Naive thymus-derived CD4-positive, alpha-beta T cell (primary cell): Measurements from ENCODE around the gene SLC19A1. TPM values are rescaled to one million over a fixed set of nuclear protein-coding genes. Genes with fewer than 3 reads are reported as not detected.

ENCODE experiments used
- ATAC-seq: fragments of 150-1000 bp; cut with Tn5 transposase; 2 replicates; pipeline ENCODE4 v1.10.0; 2021; ENCODE audit warnings: mild to moderate bottlenecking, moderate library complexity
- CTCF ChIA-PET: fragments of 350-600 bp; sonication (Branson Sonifier 250); formaldehyde crosslinking; loops from one replicate; lab custom pipeline; 2021; ENCODE audit warnings: antibody characterized with exemption; lab: Charles Lee
- POLR2A ChIA-PET: fragments of 350-600 bp; sonication (Branson Sonifier 250); formaldehyde crosslinking; loops from one replicate; lab custom pipeline; 2021; ENCODE audit warnings: antibody characterized with exemption, inconsistent platforms; lab: Charles Lee
- DNase-seq, 9 donors: peaks; one replicate each; pipeline versions ENCODE4 v3.0.0 to v3.0.0-alpha.2; 2020 to 2022; ENCODE audit warnings: mixed read lengths in 1 of 9
- H3K27ac ChIP-seq: one replicate; pipeline ENCODE4 v1.7.0; 2013; ENCODE audit warnings: mild to moderate bottlenecking, low read depth, low read length, moderate library complexity
- H3K27me3 ChIP-seq, 2 donors: one replicate each; pipeline ENCODE4 v1.7.0; 2013; ENCODE audit warnings: low read length in 2 of 2, mild to moderate bottlenecking in 2 of 2, moderate library complexity in 2 of 2; ENCODE audit not compliant: control insufficient read depth in 2 of 2, insufficient read depth in 2 of 2
- H3K36me3 ChIP-seq, 3 experiments: 1 replicate in 2 of 3; 2 replicates in 1 of 3; pipeline ENCODE4 v1.7.0; 2013; ENCODE audit warnings: low read length in 3 of 3, mild to moderate bottlenecking in 3 of 3, moderate library complexity in 1 of 3; ENCODE audit not compliant: insufficient read depth in 3 of 3, control insufficient read depth in 2 of 3
- H3K4me1 ChIP-seq, 2 donors: one replicate each; pipeline ENCODE4 v1.7.0; 2013; ENCODE audit warnings: low read length in 2 of 2, mild to moderate bottlenecking in 2 of 2, moderate library complexity in 1 of 2; ENCODE audit not compliant: control insufficient read depth in 2 of 2, insufficient read depth in 2 of 2
- H3K4me3 ChIP-seq: 2 replicates; pipeline ENCODE4 v1.7.0; 2013; ENCODE audit warnings: mild to moderate bottlenecking, low read length
- H3K9me3 ChIP-seq, 3 experiments: 1 replicate in 2 of 3; 2 replicates in 1 of 3; pipeline ENCODE4 v1.7.0; 2013; ENCODE audit warnings: low read length in 3 of 3; ENCODE audit not compliant: control insufficient read depth in 2 of 3
- H3K27ac Mint-ChIP-seq, 9 donors: one replicate each; pipeline ENCODE4 v1.8.0; 2020 to 2022; ENCODE audit warnings: mixed read lengths in 9 of 9, mild to moderate bottlenecking in 8 of 9, moderate library complexity in 5 of 9, inconsistent platforms in 2 of 9
- H3K27me3 Mint-ChIP-seq, 5 donors: one replicate each; pipeline ENCODE4 v1.8.0; 2021 to 2022; ENCODE audit warnings: mixed read lengths in 5 of 5, mild to moderate bottlenecking in 1 of 5
- H3K36me3 Mint-ChIP-seq, 5 donors: one replicate each; pipeline ENCODE4 v1.8.0; 2020 to 2022; ENCODE audit warnings: mixed read lengths in 5 of 5, mild to moderate bottlenecking in 3 of 5, inconsistent platforms in 1 of 5
- H3K4me1 Mint-ChIP-seq, 7 donors: one replicate each; pipeline ENCODE4 v1.8.0; 2020 to 2022; ENCODE audit warnings: mixed read lengths in 7 of 7, mild to moderate bottlenecking in 3 of 7, inconsistent platforms in 1 of 7
- H3K4me3 Mint-ChIP-seq, 10 donors: one replicate each; pipeline ENCODE4 v1.8.0; 2020 to 2022; ENCODE audit warnings: mild to moderate bottlenecking in 10 of 10, mixed read lengths in 10 of 10, moderate library complexity in 6 of 10, inconsistent platforms in 2 of 10
- H3K9me3 Mint-ChIP-seq, 11 donors: one replicate each; pipeline ENCODE4 v1.8.0; 2020 to 2022; ENCODE audit warnings: mixed read lengths in 11 of 11, mild to moderate bottlenecking in 4 of 11, inconsistent platforms in 1 of 11, moderate library complexity in 1 of 11
- intact Hi-C, 2 donors: fragments of 100-400 bp; cut with micrococcal nuclease; formaldehyde crosslinking; loops; one replicate each; pipeline ENCODE4 v1.15.1; 2023
- polyA plus RNA-seq, 2 donors: library from polyadenylated mRNA; unstranded; fragments of 300-500 nt; fragmentation: Illumina TruSeq; gene quantifications; one replicate each; pipeline ENCODE4 v1.2.3, GENCODE V29; 2021
- total RNA-seq, 6 experiments: library from RNA in 5 of 6; stranded (reverse) in 5 of 6; gene quantifications; 1 replicate in 5 of 6; 2 replicates in 1 of 6; pipeline ENCODE4 v1.2.3 and lab custom pipeline; 2021 to 2026

Gene SLC19A1
- total and polyA plus RNA-seq, 7 experiments from 2014 or later, result 10.5 to 49.1 (median 15.6) TPM

DNA sequence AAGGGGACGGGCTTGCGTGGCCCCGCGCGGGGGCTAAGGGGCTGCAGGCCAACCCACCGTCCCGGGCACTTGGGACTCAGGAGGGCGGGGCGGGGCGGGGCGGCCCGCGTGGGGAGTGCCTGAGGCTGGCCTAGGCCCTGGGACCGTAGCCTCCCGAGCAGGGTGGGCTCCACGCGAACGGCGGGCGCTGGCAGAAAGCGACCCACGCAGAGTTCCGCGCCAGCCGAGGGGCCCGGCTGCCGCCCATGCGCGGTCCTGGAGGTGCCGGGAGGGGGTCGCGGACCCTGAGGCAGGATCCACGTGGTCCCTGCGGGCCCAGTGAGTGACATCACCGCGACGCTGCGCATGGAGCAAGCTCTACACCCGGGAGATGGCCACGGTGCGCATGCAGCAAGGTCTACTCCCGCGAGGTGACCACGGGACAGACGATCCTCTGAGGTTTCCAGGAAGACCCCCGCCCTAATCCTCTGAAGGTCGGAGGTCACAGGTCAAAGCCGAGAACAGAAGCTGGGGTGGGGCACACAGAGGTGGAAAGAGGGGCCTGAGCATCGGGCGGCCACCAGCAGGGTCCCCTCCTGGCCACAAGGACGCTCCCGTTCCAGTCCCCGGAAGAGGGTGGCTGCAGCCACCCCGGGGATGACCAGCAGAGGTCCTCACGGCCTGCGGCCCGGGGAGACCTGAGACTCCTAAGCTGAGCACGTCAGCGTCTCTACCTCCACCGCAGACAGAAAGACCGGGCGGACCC, 13.5 kb upstream of the SLC19A1 start:
- H3K36me3 Mint-ChIP-seq, result no peaks in the 10 kb centered on the region
- intact Hi-C loops, result loop anchor here (1.0 to 2.0 kb wide), 7 partner anchors 13 to 265 kb away; partner anchors contain the start of genes PCBP3 (in 2 of the 2) and SLC19A1 (in 1 of the 2)
- Histone ChIP-seq H3K9me3 (no peaks in the 10 kb centered on the region), H3K4me1 (peaks cover 16 to 17% of the 10 kb centered on the region in 2 donors), H3K27ac (peak overlapping the region; percentile 45), H3K27me3 (no peaks in the 10 kb centered on the region), H3K4me3 (peak overlapping the region; percentile 46), H3K36me3 (no peaks in the 10 kb centered on the region)
- peak overlapping the region in 9 of 10 donors; percentile 25 to 77 (median 51) for H3K4me3 Mint-ChIP-seq
- CTCF ChIA-PET, result interaction anchor here (1.0 kb wide), 1 partner anchor 10 kb away, joined by 3 read pairs; no protein-coding TSS in a partner anchor
- DNase-seq, result peak in 6 of 9 donors; percentile 26 to 59 (median 46)
- H3K27ac Mint-ChIP-seq, result peak overlapping the region in 5 of 9 donors; percentile 26 to 87 (median 64)
- peak; percentile 41 for ATAC-seq
- H3K27me3 Mint-ChIP-seq, result peaks cover 0 to 4% (median 0%) of the 10 kb centered on the region in 5 donors
- POLR2A ChIA-PET, result no interaction called here
- peaks cover 0 to 3% (median 0%) of the 10 kb centered on the region in 11 donors for H3K9me3 Mint-ChIP-seq
- peaks cover 15 to 30% (median 21%) of the 10 kb centered on the region in 7 donors for H3K4me1 Mint-ChIP-seq

DNA sequence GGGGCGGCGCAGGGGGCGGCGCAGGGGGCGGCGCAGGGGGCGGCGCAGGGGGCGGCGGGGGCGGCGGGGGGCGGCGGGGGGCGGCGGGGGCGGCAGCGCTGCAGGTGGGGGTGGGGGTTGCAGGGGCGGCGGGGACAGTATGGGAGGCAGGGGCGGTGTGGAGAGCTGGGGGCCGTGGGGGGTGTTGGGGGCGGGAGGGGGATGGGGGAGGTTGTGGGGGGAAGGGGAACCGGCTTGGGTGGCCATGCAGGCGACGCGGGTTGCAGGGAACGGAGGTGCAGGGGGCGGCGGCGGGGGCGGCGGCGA, 13.0 kb upstream of the SLC19A1 start:
- Mint-ChIP-seq H3K4me1 (peaks cover 20 to 35% (median 26%) of the 10 kb centered on the region in 7 donors), H3K27ac (no peak overlapping the region), H3K9me3 (peaks cover 0 to 3% (median 0%) of the 10 kb centered on the region in 11 donors), H3K27me3 (peaks cover 0 to under 1% (median 0%) of the 10 kb centered on the region in 5 donors), H3K4me3 (peak overlapping the region in 1 of 10 donors; percentile 97), H3K36me3 (no peaks in the 10 kb centered on the region)
- no peak for DNase-seq
- Histone ChIP-seq H3K27ac (no peak overlapping the region), H3K36me3 (no peaks in the 10 kb centered on the region), H3K4me3 (no peak overlapping the region), H3K27me3 (no peaks in the 10 kb centered on the region), H3K4me1 (peaks cover 20 to 21% of the 10 kb centered on the region in 2 donors), H3K9me3 (no peaks in the 10 kb centered on the region)
- no peak for ATAC-seq
- POLR2A ChIA-PET, result no interaction called here
- intact Hi-C loops, result loop anchor here (1.0 to 2.0 kb wide), 7 partner anchors 13 to 265 kb away; partner anchors contain the start of genes PCBP3 (in 2 of the 2) and SLC19A1 (in 1 of the 2)
- CTCF ChIA-PET, result no interaction called here

DNA sequence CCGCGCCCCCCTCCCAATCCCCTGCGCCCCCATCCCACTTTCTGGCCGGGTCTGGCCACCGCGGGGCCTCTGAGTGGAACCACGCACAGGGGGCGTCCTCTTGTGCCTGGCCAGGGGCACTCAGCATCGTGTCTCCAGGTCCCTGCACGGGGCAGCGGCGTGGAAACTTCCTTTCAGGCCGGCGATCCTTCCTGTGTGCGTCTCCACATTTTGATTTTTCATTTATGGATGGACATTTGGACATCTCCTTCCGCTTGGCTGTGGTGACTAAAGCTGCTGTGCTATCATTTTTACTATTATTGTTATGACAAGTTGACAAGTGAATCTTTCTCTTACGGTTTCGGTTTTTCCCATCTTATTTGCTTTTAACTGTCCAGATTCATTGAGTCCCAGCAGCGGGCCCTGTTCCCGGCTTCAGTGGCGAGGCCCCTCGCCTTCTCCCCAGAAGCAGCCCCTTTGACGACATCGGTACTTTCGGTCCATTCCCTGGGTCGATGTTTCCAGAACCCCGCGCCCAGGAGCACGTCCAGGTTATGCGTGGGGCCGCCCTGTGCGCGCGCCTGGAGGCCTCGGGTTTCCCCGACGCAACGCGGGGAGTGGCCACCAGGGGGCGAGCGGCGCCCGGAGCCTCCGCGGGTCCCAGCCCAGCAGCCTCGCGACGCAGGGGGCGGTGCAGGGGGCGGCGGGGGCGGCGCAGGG, 12.4 kb upstream of the SLC19A1 start:
- no peaks in the 10 kb centered on the region for H3K27me3 Mint-ChIP-seq
- peaks cover 22 to 39% (median 28%) of the 10 kb centered on the region in 7 donors for H3K4me1 Mint-ChIP-seq
- intact Hi-C loops, result loop anchor here (1.0 to 5.0 kb wide), 8 partner anchors 12 to 266 kb away; partner anchors contain the start of genes PCBP3 (in 2 of the 2) and SLC19A1 (in 1 of the 2)
- DNase-seq (peak; percentile 74 to 99 (median 91)), ATAC-seq (peak; percentile 93)
- peak overlapping the region; percentile 87 to 99 (median 96) for H3K27ac Mint-ChIP-seq
- no peaks in the 10 kb centered on the region for H3K9me3 ChIP-seq
- peak overlapping the region; percentile 89 for H3K4me3 ChIP-seq
- ChIA-PET POLR2A (no interaction called here), CTCF (interaction anchor here (0.6 kb wide), 1 partner anchor 53 kb away, joined by 3 read pairs; no protein-coding TSS in a partner anchor)
- H3K4me1 ChIP-seq, result peaks cover 24 to 26% of the 10 kb centered on the region in 2 donors
- H3K4me3 Mint-ChIP-seq, result peak overlapping the region; percentile 92 to 99 (median 96)
- no peaks in the 10 kb centered on the region for H3K27me3 ChIP-seq
- peaks cover 0 to 3% (median 0%) of the 10 kb centered on the region in 11 donors for H3K9me3 Mint-ChIP-seq
- H3K36me3 Mint-ChIP-seq, result no peaks in the 10 kb centered on the region
- H3K27ac ChIP-seq, result peak overlapping the region; percentile 67
- no peaks in the 10 kb centered on the region for H3K36me3 ChIP-seq

DNA sequence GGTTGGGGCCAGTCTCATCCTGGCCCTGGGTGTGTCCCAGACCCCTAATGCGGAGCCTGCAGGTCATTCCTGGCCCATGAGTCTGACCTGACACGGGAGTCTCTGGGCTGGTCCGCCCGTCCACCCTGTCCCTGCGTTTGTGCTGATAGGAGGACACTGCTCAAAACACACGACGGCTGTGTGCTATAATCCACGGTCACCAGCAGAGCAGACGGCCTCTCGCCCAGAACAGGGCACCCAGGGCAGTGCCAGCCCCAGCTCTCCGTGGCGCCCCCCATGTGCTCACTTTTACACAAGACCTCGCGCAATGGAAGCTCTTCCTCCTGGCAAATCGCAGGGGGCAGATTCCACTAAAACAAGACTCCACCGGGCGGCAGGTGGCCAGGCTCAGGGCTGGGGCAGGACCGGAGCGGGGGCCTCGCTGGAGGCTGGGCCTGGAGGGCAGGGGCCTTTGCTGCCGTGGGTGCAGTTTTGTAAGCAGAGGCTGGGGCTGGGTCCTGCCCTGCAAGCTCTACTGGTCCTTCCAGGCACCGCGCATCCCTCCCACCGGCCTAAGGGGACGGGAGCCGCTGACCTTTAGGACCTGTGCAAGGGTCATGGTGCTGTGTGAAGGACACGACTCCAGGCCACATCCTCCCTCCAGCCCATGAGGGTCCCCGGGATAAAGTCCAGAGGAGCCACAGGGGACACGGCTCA, 10.6 kb upstream of the SLC19A1 start:
- Histone ChIP-seq H3K36me3 (no peaks in the 10 kb centered on the region), H3K9me3 (no peaks in the 10 kb centered on the region), H3K27me3 (no peaks in the 10 kb centered on the region), H3K4me3 (no peak overlapping the region), H3K4me1 (peaks cover 24 to 26% of the 10 kb centered on the region in 2 donors), H3K27ac (peak overlapping the region; percentile 21)
- Mint-ChIP-seq H3K36me3 (no peaks in the 10 kb centered on the region), H3K4me3 (peak overlapping the region; percentile 39 to 91 (median 60)), H3K27me3 (no peaks in the 10 kb centered on the region), H3K27ac (peak overlapping the region in 8 of 9 donors; percentile 31 to 97 (median 76)), H3K4me1 (peaks cover 28 to 49% (median 35%) of the 10 kb centered on the region in 7 donors), H3K9me3 (peaks cover 0 to 3% (median 0%) of the 10 kb centered on the region in 11 donors)
- POLR2A ChIA-PET, result no interaction called here
- intact Hi-C loops, result loop anchor here (5.0 kb wide), 1 partner anchor 214 kb away; no protein-coding TSS in a partner anchor
- no peak for DNase-seq
- no peak for ATAC-seq
- CTCF ChIA-PET, result interaction anchor here (1.2 kb wide), 1 partner anchor 45 kb away, joined by 3 read pairs; no protein-coding TSS in a partner anchor

DNA sequence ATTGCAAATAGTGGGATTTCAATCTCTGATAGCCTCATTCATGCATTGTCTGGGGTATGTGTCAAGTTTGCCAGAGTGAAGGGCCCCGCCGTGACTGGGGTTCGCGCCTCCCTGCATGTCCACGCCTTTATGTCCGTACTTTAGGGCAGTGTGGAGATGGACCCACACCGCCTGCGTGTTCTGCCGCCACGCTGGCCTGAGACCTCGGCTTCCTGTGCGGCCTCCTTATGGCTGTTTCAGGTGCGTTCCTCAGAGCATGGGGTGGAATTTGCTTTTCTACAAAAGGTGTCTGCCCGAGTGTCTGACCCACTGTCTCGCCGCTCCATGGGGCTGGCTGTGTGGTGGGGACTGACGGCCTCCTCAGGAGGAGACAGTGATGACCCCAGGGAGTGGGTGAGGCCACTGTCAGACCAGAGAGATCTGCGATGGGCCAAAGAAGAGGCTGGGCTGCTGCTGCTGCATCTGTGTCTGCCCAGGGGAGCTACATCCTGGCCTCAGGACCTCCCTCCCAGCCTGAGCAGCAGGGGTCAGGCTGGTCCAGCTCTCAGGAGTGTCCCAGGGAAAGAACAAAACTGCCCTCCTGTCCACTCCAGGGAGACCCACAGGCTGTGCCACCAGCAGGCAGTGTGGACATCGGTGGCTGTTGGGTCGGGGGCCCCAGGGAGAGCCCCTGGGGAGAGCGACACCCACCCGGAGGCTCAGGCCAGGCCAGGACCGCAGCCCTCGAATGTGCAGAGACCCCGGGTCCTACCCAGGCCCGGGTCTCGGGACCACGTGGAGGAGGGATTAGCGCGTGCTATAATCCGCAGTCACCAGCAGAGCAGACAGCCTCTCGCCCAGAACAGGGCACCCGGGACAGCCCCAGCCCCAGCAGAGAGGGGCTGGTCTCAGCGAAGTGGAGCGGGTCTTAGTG, 9.8 kb upstream of the SLC19A1 start:
- H3K27me3 Mint-ChIP-seq, result no peaks in the 10 kb centered on the region
- Histone ChIP-seq H3K4me3 (no peak overlapping the region), H3K27ac (peak overlapping the region; percentile 58), H3K9me3 (no peaks in the 10 kb centered on the region), H3K4me1 (peaks cover 24 to 26% of the 10 kb centered on the region in 2 donors), H3K36me3 (no peaks in the 10 kb centered on the region), H3K27me3 (no peaks in the 10 kb centered on the region)
- peaks cover 28 to 55% (median 41%) of the 10 kb centered on the region in 7 donors for H3K4me1 Mint-ChIP-seq
- H3K4me3 Mint-ChIP-seq, result peak overlapping the region; percentile 74 to 95 (median 86)
- CTCF ChIA-PET, result interaction anchor here (1.2 kb wide), 1 partner anchor 45 kb away, joined by 3 read pairs; no protein-coding TSS in a partner anchor
- peaks cover 0 to 3% (median 0%) of the 10 kb centered on the region in 11 donors for H3K9me3 Mint-ChIP-seq
- POLR2A ChIA-PET, result interaction anchor here (1.0 kb wide), 1 partner anchor 277 kb away, joined by 3 read pairs; no protein-coding TSS in a partner anchor
- intact Hi-C loops, result loop anchor here (1.0 to 5.0 kb wide), 3 partner anchors 10 to 215 kb away; partner anchors contain the start of gene SLC19A1 (in 2 of the 2)
- DNase-seq (no peak), ATAC-seq (no peak)
- no peaks in the 10 kb centered on the region for H3K36me3 Mint-ChIP-seq
- H3K27ac Mint-ChIP-seq, result peak overlapping the region; percentile 91 to 99 (median 97)
